Measurements from ENCODE around the gene IL36A. TPM values are rescaled to one million over a fixed set of nuclear protein-coding genes. Genes with fewer than 3 reads are reported as not detected.

IL36A gene
- total and polyA plus RNA-seq, 9 of the 15 experiments (the other 6 are each of a cell fraction or from before 2014, with no cell fraction given), result not detected

DNA sequence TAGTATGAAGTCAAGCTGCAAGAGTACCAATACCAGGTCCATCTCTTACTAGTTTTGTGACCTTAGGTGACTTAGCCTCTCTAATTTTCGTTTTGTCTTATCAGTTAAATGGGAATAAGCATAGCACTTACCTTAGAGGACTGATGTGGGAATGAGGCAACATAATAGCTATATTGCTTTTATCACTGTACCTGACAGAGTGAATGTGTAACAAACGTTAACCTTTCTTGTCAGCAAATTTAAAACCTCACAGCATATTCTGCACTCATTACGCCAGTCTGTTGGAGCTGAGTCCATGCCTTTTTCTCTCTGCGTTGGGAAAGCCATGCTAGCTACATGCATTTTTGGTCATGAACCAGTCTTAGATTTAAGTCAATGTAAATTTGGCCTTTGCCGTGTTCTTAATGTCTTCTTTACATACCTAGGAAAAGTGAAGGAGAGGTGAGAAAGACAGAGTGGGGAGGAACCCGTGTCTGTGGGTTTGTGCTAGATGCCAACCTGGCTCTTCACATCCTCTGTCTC is 47.2 kb downstream of the IL36A start, which contains the start of gene IL36B:
Gene IL36B, minus strand, starts transcription at position 472 of the 522 bp plus-strand sequence.
- FAIRE-seq (no peak), ATAC-seq (no peak), DNase-seq (ENCODE audit: extremely low read depth in 1 of 4, low spot score in 3 of 4) (no peak)
- Histone ChIP-seq H3K79me2 (ENCODE audit: control insufficient read depth, insufficient read depth, low read length) (no peaks in the 10 kb centered on the region), H4K20me1 (replicated peaks; ENCODE audit: control insufficient read depth, insufficient read depth, low read length) (no peaks in the 10 kb centered on the region), H3K9me1 (ENCODE audit: control insufficient read depth, insufficient read depth, low read length) (no peaks in the 10 kb centered on the region), H3K4me3 (no peak within 1 kb of the TSS), H3K36me3 (ENCODE audit: control insufficient read depth, insufficient read depth, low read length) (no peaks in the 10 kb centered on the region), H3K27me3 (ENCODE audit: control insufficient read depth in 2 of 2, insufficient read depth in 2 of 2, low read length in 2 of 2) (peaks cover 0 to 14% of the 10 kb centered on the region in 2 experiments; a peak in 2 of 5 replicates), H3K9me3 (replicated peaks; ENCODE audit: control insufficient read depth, insufficient read depth, low read depth, low read length) (no peaks in the 10 kb centered on the region), H3K4me2 (ENCODE audit: insufficient read depth, low read length) (no peak within 1 kb of the TSS), H3K4me1 (replicated peaks in 1 of 2; ENCODE audit: control insufficient read depth in 2 of 2, insufficient read depth in 2 of 2, low read length in 2 of 2) (peaks cover 0 to 8% of the 10 kb centered on the region in 2 experiments; a peak in 1 of 5 replicates), H3K27ac (ENCODE audit: extremely low read depth, low read depth, low read length) (no peak within 1 kb of the TSS), H3K9ac (ENCODE audit: insufficient read depth in 1 of 2, low read depth in 2 of 2, low read length in 2 of 2) (no peak within 1 kb of the TSS), H2AFZ (ENCODE audit: low read depth, low read length) (no peak within 1 kb of the TSS)
- no TSS peak for BruUV-seq (replicated peaks)
- ChIA-PET CTCF (ENCODE audit: low intra/inter-chr PET ratio) (no interaction called here), POLR2A (interaction anchor here (0.6 to 0.9 kb wide), 3 partner anchors 11 to 223 kb away, joined by 3 read pairs; no protein-coding TSS in a partner anchor)
- TF ChIP-seq RFX7 (CRISPR knock-in tag; IDR thresholded peaks at IDR 0.05) (no peak), ZC3H11A (IDR thresholded peaks at IDR 0.05; ENCODE audit: low read depth, low read length) (no peak), DMBX1 (CRISPR knock-in tag; IDR thresholded peaks at IDR 0.05; ENCODE audit: borderline replicate concordance) (no peak), BDP1 (IDR thresholded peaks at IDR 0.05; ENCODE audit: insufficient read depth, insufficient read length) (no peak), GTF2F1 (IDR thresholded peaks at IDR 0.05; ENCODE audit: low read depth, low read length) (no peak), SAP30 (IDR thresholded peaks at IDR 0.05; ENCODE audit: borderline replicate concordance, insufficient read depth, low read depth, low read length, poor library complexity, severe bottlenecking) (no peak), CEBPG (CRISPR knock-in tag; IDR thresholded peaks at IDR 0.05) (no peak), CEBPG (tag; conservative IDR thresholded peaks at IDR 0.05 in 1 of 2, IDR thresholded peaks at IDR 0.05 in 1 of 2) (no peak), C11orf30 (IDR thresholded peaks at IDR 0.05; ENCODE audit: low read depth) (no peak), RUNX1 (IDR thresholded peaks at IDR 0.05; ENCODE audit: low read depth) (no peak), ZZZ3 (IDR thresholded peaks at IDR 0.05) (no peak), SMARCE1 (IDR thresholded peaks at IDR 0.05) (no peak), HNRNPK (IDR thresholded peaks at IDR 0.05; ENCODE audit: low read depth, low read length, poor library complexity, severe bottlenecking) (no peak), ETS1 (conservative IDR thresholded peaks at IDR 0.05; ENCODE audit: control insufficient read depth, low read depth, low read length) (no peak), TCF7 (IDR thresholded peaks at IDR 0.05; ENCODE audit: borderline replicate concordance) (no peak), SMARCB1 (IDR thresholded peaks at IDR 0.05; ENCODE audit: insufficient read length, low read depth) (no peak), ZBTB33 (CRISPR knock-in tag; IDR thresholded peaks at IDR 0.05) (no peak)
- TF ChIP-seq, protein P1, sequence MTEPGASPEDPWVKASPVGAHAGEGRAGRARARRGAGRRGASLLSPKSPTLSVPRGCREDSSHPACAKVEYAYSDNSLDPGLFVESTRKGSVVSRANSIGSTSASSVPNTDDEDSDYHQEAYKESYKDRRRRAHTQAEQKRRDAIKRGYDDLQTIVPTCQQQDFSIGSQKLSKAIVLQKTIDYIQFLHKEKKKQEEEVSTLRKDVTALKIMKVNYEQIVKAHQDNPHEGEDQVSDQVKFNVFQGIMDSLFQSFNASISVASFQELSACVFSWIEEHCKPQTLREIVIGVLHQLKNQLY (CRISPR knock-in tag; conservative IDR thresholded peaks at IDR 0.05), result no peak
- intact Hi-C loops (cut with micrococcal nuclease) (loop anchor here (5.0 kb wide), 1 partner anchor 95 kb away; no protein-coding TSS in a partner anchor), in situ Hi-C loops (cut with MboI) (no loop called here)
- 7% methylated on average over 6 of the region's 6 CpGs for WGBS (ENCODE audit: insufficient coverage, low coverage, missing lambda C conversion rate)
